H1 (cell line): Measurements from ENCODE around the gene FLRT2. TPM values are rescaled to one million over a fixed set of nuclear protein-coding genes. Genes with fewer than 3 reads are reported as not detected.

Experiments
- CTCF ChIA-PET: fragments of 300-600 bp; sonication (Branson Sonifier 250); formaldehyde crosslinking; loops from one replicate; lab custom pipeline; 2021; ENCODE audit not compliant: partially characterized antibody; lab: Charles Lee
- POLR2A ChIA-PET: fragments of 300-600 bp; sonication (Branson Sonifier 250); formaldehyde crosslinking; loops from one replicate; lab custom pipeline; 2021; ENCODE audit warnings: inconsistent platforms; ENCODE audit not compliant: partially characterized antibody; lab: Charles Lee
- DNase-seq, 2 experiments: peaks; one replicate each; pipeline versions ENCODE4 v3.0.0 to v3.0.0-alpha.2; 2010 to 2022; ENCODE audit warnings: low spot score in 2 of 2, low read depth in 1 of 2, mixed read lengths in 1 of 2
- FAIRE-seq: peaks from 2 replicates; lab custom pipeline; 2011; peaks lifted over from hg19 to GRCh38; lab: Jason Lieb, UNC
- H2AFZ ChIP-seq: 2 replicates; pipeline ENCODE4 v1.8.1; 2012; ENCODE audit warnings: low read length, inconsistent platforms
- H2AK5ac ChIP-seq: 2 replicates; pipeline ENCODE4 v1.6.1; 2013; ENCODE audit warnings: low read depth, low read length
- H2BK120ac ChIP-seq: replicated peaks from 2 replicates; pipeline ENCODE3; 2013; ENCODE audit warnings: low read depth, low read length, inconsistent platforms
- H2BK12ac ChIP-seq: 2 replicates; pipeline ENCODE4 v1.6.1; 2013; ENCODE audit warnings: low read depth, low read length
- H2BK15ac ChIP-seq: 2 replicates; pipeline ENCODE4 v1.6.1; 2013; ENCODE audit warnings: low read length
- H2BK20ac ChIP-seq: 2 replicates; pipeline ENCODE4 v1.6.1; 2013; ENCODE audit warnings: low read length
- H2BK5ac ChIP-seq: 2 replicates; pipeline ENCODE4 v1.6.1; 2013; ENCODE audit warnings: low read depth, low read length
- H3K14ac ChIP-seq: 2 replicates; pipeline ENCODE4 v1.6.1; 2013; ENCODE audit warnings: inconsistent platforms; ENCODE audit not compliant: insufficient read length
- H3K18ac ChIP-seq: 2 replicates; pipeline ENCODE4 v1.6.1; 2013; ENCODE audit warnings: low read length; ENCODE audit errors: extremely low read depth
- H3K23ac ChIP-seq: 2 replicates; pipeline ENCODE4 v1.6.1; 2013; ENCODE audit warnings: inconsistent platforms; ENCODE audit not compliant: insufficient read length
- H3K23me2 ChIP-seq: 2 replicates; pipeline ENCODE4 v1.6.1; 2013; ENCODE audit warnings: low read depth, low read length
- H3K27ac ChIP-seq: 2 replicates; pipeline ENCODE4 v1.6.1; 2011; ENCODE audit warnings: low read depth, low read length, inconsistent platforms
- H3K27me3 ChIP-seq, 4 experiments: replicated peaks in 1 of 4; 1 replicate in 1 of 4; 2 replicates in 3 of 4; pipeline versions ENCODE4 v1.6.1 to v1.8.1; 2011 to 2013; ENCODE audit warnings: low read length in 3 of 4, mild to moderate bottlenecking in 3 of 4, inconsistent platforms in 2 of 4, mixed read lengths in 2 of 4, moderate library complexity in 1 of 4; ENCODE audit not compliant: control insufficient read depth in 3 of 4, insufficient read depth in 3 of 4; ENCODE audit errors: extremely low read depth in 1 of 4
- H3K36me3 ChIP-seq, 4 experiments: 2 replicates each; pipeline versions ENCODE4 v1.6.1 to v1.8.1; 2011 to 2013; ENCODE audit warnings: mild to moderate bottlenecking in 4 of 4, low read length in 3 of 4, moderate library complexity in 2 of 4, control low read depth in 1 of 4, inconsistent platforms in 1 of 4; ENCODE audit not compliant: insufficient read depth in 4 of 4, control insufficient read depth in 2 of 4
- H3K4ac ChIP-seq: replicated peaks from 2 replicates; pipeline ENCODE3; 2013; ENCODE audit warnings: low read length, low read depth, mixed read lengths, inconsistent platforms; ENCODE audit not compliant: insufficient read length
- H3K4me1 ChIP-seq, 4 experiments: replicated peaks in 1 of 4; 1 replicate in 1 of 4; 2 replicates in 3 of 4; pipeline versions ENCODE4 v1.6.1 to v1.8.1; 2011 to 2013; ENCODE audit warnings: low read length in 3 of 4, inconsistent platforms in 2 of 4, mixed read lengths in 1 of 4; ENCODE audit not compliant: insufficient read depth in 4 of 4, control insufficient read depth in 3 of 4
- H3K4me2 ChIP-seq, 2 experiments: 2 replicates each; pipeline versions ENCODE4 v1.6.1 to v1.8.1; 2011 to 2013; ENCODE audit warnings: low read depth in 2 of 2, low read length in 2 of 2, control low read depth in 1 of 2, inconsistent platforms in 1 of 2, mild to moderate bottlenecking in 1 of 2; ENCODE audit not compliant: insufficient read depth in 1 of 2
- H3K4me3 ChIP-seq, 4 experiments: fragments of 200-600, 300-600 bp in 1 of 4; sonication (generic), shearing (Covaris generic), sonication (Bioruptor Twin) in 1 of 4; 2 replicates each; pipeline versions ENCODE4 v1.5.1 to v1.8.1; 2011 to 2016; ENCODE audit warnings: low read length in 4 of 4, low read depth in 3 of 4, control low read depth in 2 of 4, inconsistent platforms in 2 of 4, mild to moderate bottlenecking in 2 of 4, mixed read lengths in 1 of 4, moderate library complexity in 1 of 4; ENCODE audit not compliant: insufficient read depth in 2 of 4; ENCODE audit errors: extremely low read depth in 1 of 4
- H3K56ac ChIP-seq: replicated peaks from 2 replicates; pipeline ENCODE3; 2013; ENCODE audit warnings: low read depth, mild to moderate bottlenecking, mixed read lengths, low read length, inconsistent platforms; ENCODE audit not compliant: insufficient read length
- H3K79me1 ChIP-seq: 2 replicates; pipeline ENCODE4 v1.6.1; 2013; ENCODE audit warnings: low read depth, low read length, control low read depth
- H3K79me2 ChIP-seq, 2 experiments: 2 replicates each; pipeline versions ENCODE4 v1.6.1 to v1.8.1; 2012 to 2013; ENCODE audit warnings: low read length in 2 of 2, mild to moderate bottlenecking in 2 of 2, inconsistent platforms in 1 of 2; ENCODE audit not compliant: insufficient read depth in 2 of 2, control insufficient read depth in 1 of 2
- H3K9ac ChIP-seq, 4 experiments: replicated peaks in 1 of 4; 1 replicate in 1 of 4; 2 replicates in 3 of 4; pipeline versions ENCODE4 v1.6.1 to v1.8.1; 2011 to 2013; ENCODE audit warnings: low read depth in 3 of 4, low read length in 3 of 4, control low read depth in 2 of 4, mild to moderate bottlenecking in 2 of 4, moderate library complexity in 2 of 4, inconsistent platforms in 1 of 4; ENCODE audit errors: extremely low read depth in 1 of 4
- H3K9me3 ChIP-seq, 2 experiments: 2 replicates each; pipeline versions ENCODE4 v1.6.1 to v1.8.1; 2012 to 2013; ENCODE audit warnings: mild to moderate bottlenecking in 2 of 2, moderate library complexity in 2 of 2, control low read depth in 1 of 2, inconsistent platforms in 1 of 2, low read depth in 1 of 2, low read length in 1 of 2, mixed read lengths in 1 of 2; ENCODE audit not compliant: insufficient read depth in 2 of 2
- H4K20me1 ChIP-seq, 2 experiments: replicated peaks in 1 of 2; 2 replicates each; pipeline versions ENCODE3 to v1.8.1; 2011 to 2013; ENCODE audit warnings: inconsistent platforms in 2 of 2, low read length in 2 of 2, mild to moderate bottlenecking in 1 of 2; ENCODE audit not compliant: insufficient read depth in 2 of 2, control insufficient read depth in 1 of 2
- H4K5ac ChIP-seq: 2 replicates; pipeline ENCODE4 v1.6.1; 2013; ENCODE audit warnings: low read length, low read depth, mixed read lengths, inconsistent platforms; ENCODE audit not compliant: insufficient read length
- H4K8ac ChIP-seq: 2 replicates; pipeline ENCODE4 v1.8.0; 2013; ENCODE audit warnings: mild to moderate bottlenecking, moderate library complexity, low read length, inconsistent platforms; ENCODE audit not compliant: insufficient read depth; ENCODE audit errors: extremely low read depth
- H4K91ac ChIP-seq: replicated peaks from 2 replicates; pipeline ENCODE3; 2013; ENCODE audit warnings: low read length, mixed read lengths, inconsistent platforms; ENCODE audit not compliant: insufficient read length
- BCL11A ChIP-seq, 2 experiments: IDR thresholded peaks; one replicate each; pipeline ENCODE4 v1.6.1; 2011; ENCODE audit warnings: low read depth in 2 of 2, low read length in 2 of 2, mild to moderate bottlenecking in 2 of 2
- EP300 ChIP-seq, 2 experiments: IDR thresholded peaks; 1 replicate in 1 of 2; 2 replicates in 1 of 2; pipeline ENCODE4 v1.6.1; 2011 to 2012; ENCODE audit warnings: low read depth in 2 of 2, low read length in 2 of 2, mild to moderate bottlenecking in 2 of 2, borderline replicate concordance in 1 of 2, inconsistent platforms in 1 of 2, moderate library complexity in 1 of 2
- MAFK ChIP-seq: IDR thresholded peaks from 2 replicates; pipeline ENCODE4 v1.6.1; 2012; ENCODE audit warnings: low read depth, mild to moderate bottlenecking, improper control_type of control experiment, low read length
- SRF ChIP-seq: IDR thresholded peaks from 2 replicates; pipeline ENCODE4 v1.6.1; 2011; ENCODE audit warnings: mild to moderate bottlenecking, low read depth, low read length, moderate library complexity
- WGBS, 2 experiments: shearing (Covaris generic) in 1 of 2; methylation state at CpG; one replicate each; pipeline versions ENCODE4 v1.1.6 to v1.1.7; 2013 to 2015; ENCODE audit warnings: low lambda C conversion rate in 2 of 2, mixed read lengths in 2 of 2, inconsistent platforms in 1 of 2, low coverage in 1 of 2, missing lambda C conversion rate in 1 of 2; ENCODE audit not compliant: insufficient replicate concordance in 2 of 2, insufficient coverage in 1 of 2, insufficient read length in 1 of 2; ENCODE audit errors: extremely low coverage in 1 of 2, missing lambda C conversion rate in 1 of 2; 5-methylcytosine and 5-hydroxymethylcytosine counted together
- polyA plus RNA-seq, 7 experiments: library from polyadenylated mRNA; depleted of rRNA in 3 of 7; stranded (reverse) in 5 of 7; unstranded in 2 of 7; fragments of >200 nt in 5 of 7; fragments of 200-250 nt in 2 of 7; gene quantifications; 1 replicate in 5 of 7; 2 replicates in 1 of 7; 4 replicates in 1 of 7; pipeline versions ENCODE4 v1.2.1 to v1.2.3, GENCODE V29; 2011 to 2013; ENCODE audit warnings: missing spikeins in 2 of 7, mixed read lengths in 2 of 7
- total RNA-seq: library from RNA; stranded (reverse); fragmentation: NEBNext Ultra II Directional; extraction: Animal tissue kit (Norgen Biotek cat#: 25700); gene quantifications from 2 replicates; pipeline ENCODE4 v1.2.1, GENCODE V29; 2021

Gene FLRT2
- total and polyA plus RNA-seq, 2 of the 8 experiments (the other 6 are each of a cell fraction or from before 2014, with no cell fraction given), result 2.4 to 6.9 TPM

- H3K14ac ChIP-seq, result no peak overlapping the region
- POLR2A ChIA-PET, result no interaction called here
Observed at GRCh38 chr14:85702997-85703396, 173.1 kb downstream of the FLRT2 start.

More at GRCh38 chr14:85702997-85703396, 173.1 kb downstream of the FLRT2 start:
- H2BK15ac ChIP-seq, result no peak overlapping the region
- H4K5ac ChIP-seq, result no peak overlapping the region
- H3K9me3 ChIP-seq, result no peaks in the 10 kb centered on the region
- no peaks in the 10 kb centered on the region for H3K4me1 ChIP-seq
- no peaks in the 10 kb centered on the region for H3K79me1 ChIP-seq
- H3K23me2 ChIP-seq, result no peaks in the 10 kb centered on the region
- DNase-seq (no peak), FAIRE-seq (no peak)
- no peak overlapping the region for H2BK120ac ChIP-seq
- H4K8ac ChIP-seq, result no peak overlapping the region
- no peak overlapping the region for H2BK5ac ChIP-seq
- H3K18ac ChIP-seq, result no peak overlapping the region
- no peak overlapping the region for H3K4me3 ChIP-seq
- H3K36me3 ChIP-seq, result no peaks in the 10 kb centered on the region
- CTCF ChIA-PET, result no interaction called here
- 93% methylated on average over 3 of the region's 3 CpGs; no CpG with 5 or more reads in 1 of the 2 experiments for WGBS, 2 experiments
- H2BK12ac ChIP-seq, result no peak overlapping the region
- H3K4ac ChIP-seq, result no peak overlapping the region
- H2AK5ac ChIP-seq, result no peak overlapping the region
- H3K9ac ChIP-seq, result no peak overlapping the region
- H3K56ac ChIP-seq, result no peak overlapping the region
- H2BK20ac ChIP-seq, result no peak overlapping the region
- H3K27me3 ChIP-seq, result no peaks in the 10 kb centered on the region
- no peaks in the 10 kb centered on the region for H4K20me1 ChIP-seq
- H3K27ac ChIP-seq, result no peak overlapping the region
- no peak overlapping the region for H4K91ac ChIP-seq
- no peak overlapping the region for H3K23ac ChIP-seq
- no peak overlapping the region for H2AFZ ChIP-seq
- H3K79me2 ChIP-seq, result no peaks in the 10 kb centered on the region
- TF ChIP-seq EP300 (IDR thresholded peaks at IDR 0.05; ENCODE audit: borderline replicate concordance in 1 of 2, low read depth in 2 of 2, low read length in 2 of 2) (no peak), SRF (no peak), MAFK (peak; percentile 86), BCL11A (IDR thresholded peaks at IDR 0.05; ENCODE audit: low read depth in 2 of 2, low read length in 2 of 2) (no peak)
- TF ChIP-seq, all 59 proteins: peak for 1
- no peak overlapping the region for H3K4me2 ChIP-seq
